Frontal cortex (tissue), 4 donors: ENCODE measurements around the gene LINC01488. TPM values are rescaled to one million over a fixed set of nuclear protein-coding genes. Genes with fewer than 3 reads are reported as not detected.

Experiments
- DNase-seq, 2 donors: peaks; one replicate each; pipeline ENCODE4 v3.0.0; 2012; ENCODE audit warnings: low spot score in 2 of 2
- FAIRE-seq: peaks from 2 replicates; lab custom pipeline; 2012; peaks lifted over from hg19 to GRCh38; lab: Jason Lieb, UNC
- total RNA-seq: library from RNA; depleted of rRNA; stranded (reverse); fragments of >200 nt; gene quantifications from one replicate; pipeline ENCODE4 v1.2.3, GENCODE V29; 2014
- donor health status: control.
- donor health status: control.
- donor health status: control.

The LINC01488 gene
- total RNA-seq, 1 donor from 2014 or later = not detected

GRCh38 chr11:69539416-69540117 is 58.1 kb downstream of the LINC01488 start:
- DNase-seq = peak in 1 of 2 donors; percentile 42
- no peak for FAIRE-seq

DNA sequence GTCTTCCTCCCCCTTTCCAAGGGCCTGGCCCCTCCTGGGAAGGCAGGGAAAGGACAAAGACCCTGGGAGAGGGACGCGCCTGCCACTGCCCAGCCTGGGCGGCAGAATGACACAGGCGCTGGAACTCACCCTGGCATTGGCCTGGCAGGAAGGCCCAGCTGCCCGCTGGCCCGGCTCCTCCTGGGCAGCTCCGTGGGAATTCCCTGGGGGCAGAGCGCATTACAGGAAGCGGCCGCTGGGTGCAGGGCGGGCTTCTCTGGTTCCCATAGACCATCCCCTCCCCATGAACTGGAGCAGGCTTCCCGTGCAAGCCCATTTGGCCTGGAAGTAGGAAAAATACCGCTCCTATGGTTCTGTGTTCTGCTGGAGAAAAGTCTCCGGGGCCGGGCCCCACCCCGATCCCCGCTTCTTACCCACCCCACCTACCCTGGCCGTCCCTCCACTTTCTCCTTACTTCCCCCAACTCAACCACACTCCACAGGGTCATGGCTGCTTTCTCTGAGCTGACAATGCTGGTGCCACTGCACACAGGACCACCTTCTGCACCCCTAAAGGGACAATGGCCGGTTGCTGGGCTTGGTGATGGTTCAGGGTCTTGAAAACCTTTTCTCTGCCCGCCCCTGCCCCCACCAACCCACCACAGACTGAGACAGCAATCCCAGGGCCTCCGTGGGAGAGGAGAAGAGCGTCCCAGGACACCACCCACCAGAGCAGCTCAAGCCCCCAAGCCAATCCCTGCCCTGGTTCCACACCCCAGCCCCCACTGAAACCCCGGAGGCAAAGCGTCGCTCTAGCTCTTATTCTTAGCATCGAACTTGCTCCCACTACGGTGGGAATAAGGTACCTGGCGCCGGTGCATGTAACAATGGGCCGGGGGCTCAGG is 58.9 kb downstream of the LINC01488 start:
- DNase-seq (peak in 1 of 2 donors; percentile 49), FAIRE-seq (no peak)

DNA sequence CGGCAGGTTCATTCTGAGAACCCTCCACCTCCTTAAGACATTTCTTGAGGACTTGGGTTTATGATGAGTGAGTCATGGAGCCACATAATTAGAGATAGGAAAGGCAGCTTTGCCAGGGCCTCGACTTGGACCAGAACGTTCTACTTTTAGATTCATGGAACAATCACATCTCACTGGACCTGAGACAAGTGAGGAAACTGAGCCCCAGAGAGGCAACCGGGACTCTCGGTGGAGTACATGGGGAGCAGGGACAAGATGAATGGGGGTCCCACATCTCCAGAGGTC is 59.5 kb downstream of the LINC01488 start:
- DNase-seq (no peak), FAIRE-seq (no peak)

DNA sequence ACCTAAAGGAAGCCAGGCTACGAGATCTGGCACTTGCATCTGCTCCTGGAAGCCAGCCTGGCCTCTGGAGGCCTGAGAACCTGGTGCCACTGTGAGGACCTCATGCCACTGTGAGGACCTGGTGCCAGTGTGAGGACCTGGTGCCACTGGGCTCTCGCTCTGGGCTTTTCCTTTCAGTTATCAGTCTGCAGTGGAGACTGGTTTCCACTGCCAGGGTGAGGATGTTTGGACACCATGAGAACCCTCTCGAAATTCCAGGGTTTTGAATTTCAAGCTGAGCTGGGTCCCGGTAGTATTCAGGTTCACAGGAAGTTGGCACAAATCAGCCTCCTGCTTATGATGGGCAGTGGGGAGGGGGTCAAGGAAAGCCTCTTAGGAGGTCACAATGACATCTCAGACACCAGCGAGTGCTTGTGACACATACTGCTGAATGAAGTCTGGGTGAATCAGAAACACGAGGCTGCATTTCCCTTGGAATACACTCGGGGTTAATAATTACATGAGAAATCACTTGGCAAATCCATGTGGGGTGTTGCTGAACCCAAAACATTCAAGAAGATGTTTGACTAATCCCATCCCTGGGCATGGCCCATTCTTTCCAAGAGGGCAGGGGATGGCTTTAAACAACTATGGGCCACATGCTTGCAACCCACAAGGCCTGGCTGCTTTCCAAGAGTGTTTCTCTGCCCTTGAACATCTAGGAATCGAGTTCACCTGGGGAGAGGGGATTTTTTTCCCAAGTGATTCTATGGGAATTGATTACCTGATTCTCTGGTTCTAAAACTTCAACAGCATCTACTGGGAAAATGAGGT is 60.2 kb downstream of the LINC01488 start:
- DNase-seq (no peak), FAIRE-seq (no peak)

DNA sequence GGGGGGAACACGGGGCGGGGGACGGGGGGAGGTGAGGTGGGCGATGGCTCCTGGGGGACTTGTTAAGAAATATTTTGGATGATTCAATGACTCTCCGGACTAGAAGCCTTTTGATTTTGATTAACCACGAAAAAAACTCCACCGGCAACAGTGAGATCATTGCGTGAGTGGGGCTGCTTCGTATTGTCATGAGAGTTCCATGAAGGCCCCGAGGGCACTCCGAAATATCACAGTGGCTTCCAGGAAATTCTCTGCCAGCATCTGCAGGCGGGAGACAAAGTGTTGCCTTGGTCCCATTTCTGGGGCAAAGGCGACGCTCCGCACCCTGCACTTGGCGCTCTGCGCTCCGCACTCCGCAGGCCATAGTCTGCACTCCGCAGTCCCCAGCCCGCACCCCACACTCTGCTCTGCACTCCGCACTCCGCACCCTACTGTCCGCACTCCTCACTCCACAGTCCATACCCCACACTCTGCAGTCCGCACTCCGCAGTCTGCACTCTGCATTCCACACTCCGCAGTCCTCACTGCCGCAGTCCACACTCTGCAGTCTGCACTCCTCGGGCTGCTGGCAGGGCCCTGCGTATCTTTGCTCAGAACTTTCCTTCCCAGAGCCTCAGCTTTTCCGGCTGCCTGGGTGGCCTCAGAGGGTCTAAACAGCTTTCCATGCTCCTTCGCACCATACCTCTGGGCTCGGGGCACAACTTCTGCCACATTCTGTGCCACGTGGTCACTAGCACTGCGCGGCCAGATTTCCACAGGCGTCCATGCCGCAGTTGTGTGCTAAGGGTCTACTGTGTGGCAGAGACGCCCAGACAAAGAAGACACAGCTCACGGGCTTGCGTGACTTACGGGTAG is 61.1 kb downstream of the LINC01488 start:
- no peak for DNase-seq

More for the DNA sequence above, 61.1 kb downstream of the LINC01488 start:
- no peak for FAIRE-seq

Other genes with a start within 250 kb of the LINC01488 start
- not detected for gene MYEOV, start 187.5 kb upstream of the LINC01488 start, total RNA-seq
- gene CCND1, start 159.5 kb downstream of the LINC01488 start, total RNA-seq = 10.2 TPM
- 17.1 TPM for gene LTO1, start 193.7 kb downstream of the LINC01488 start, total RNA-seq
- not detected for gene FGF19, start 222.4 kb downstream of the LINC01488 start, total RNA-seq